ENCODE data around the gene TPST1. TPM values are rescaled to one million over a fixed set of nuclear protein-coding genes. Genes with fewer than 3 reads are reported as not detected.
"Not testable (repeated sequence)": the region's sequence is repeated elsewhere in the genome, so short reads cannot be mapped to it uniquely, and the experiment has no call there.

TPST1 gene
- polyA plus RNA-seq, 4 donors: 35.4 to 51.4 (median 41.8) TPM

GRCh38 chr7:66323114-66323796 is 118.1 kb downstream of the TPST1 start:
- DNase-seq (ENCODE audit: low read depth in 4 of 4, low spot score in 3 of 4): no peak

GRCh38 chr7:66324985-66325384 is 119.9 kb downstream of the TPST1 start:
- not testable (repeated sequence) for DNase-seq (ENCODE audit: low read depth in 4 of 4, low spot score in 3 of 4)

GRCh38 chr7:66326501-66327215 is 121.5 kb downstream of the TPST1 start:
- no peak for DNase-seq (ENCODE audit: low read depth in 4 of 4, low spot score in 3 of 4)

- DNase-seq (ENCODE audit: low read depth in 4 of 4, low spot score in 3 of 4): peak in 2 of 4 donors; percentile 46 to 66
Observed at GRCh38 chr7:66330961-66331360, 125.8 kb downstream of the TPST1 start.

- DNase-seq (ENCODE audit: low read depth in 4 of 4, low spot score in 3 of 4): no peak
Observed at GRCh38 chr7:66331883-66332282, 126.7 kb downstream of the TPST1 start.

- DNase-seq (ENCODE audit: low read depth in 4 of 4, low spot score in 3 of 4): no peak
Observed at GRCh38 chr7:66333443-66333842, 128.3 kb downstream of the TPST1 start.

- no peak for DNase-seq (ENCODE audit: low read depth in 4 of 4, low spot score in 3 of 4)
Observed at GRCh38 chr7:66335318-66335717, 130.2 kb downstream of the TPST1 start.

GRCh38 chr7:66336760-66337159 is 131.6 kb downstream of the TPST1 start:
- DNase-seq (ENCODE audit: low read depth in 4 of 4, low spot score in 3 of 4): no peak

GRCh38 chr7:66339141-66339540 is 134.0 kb downstream of the TPST1 start:
- no peak for DNase-seq (ENCODE audit: low read depth in 4 of 4, low spot score in 3 of 4)

GRCh38 chr7:66344166-66344565 is 139.0 kb downstream of the TPST1 start:
- no peak for DNase-seq (ENCODE audit: low read depth in 4 of 4, low spot score in 3 of 4)

GRCh38 chr7:66348531-66348930 is 143.4 kb downstream of the TPST1 start:
- DNase-seq (ENCODE audit: low read depth in 4 of 4, low spot score in 3 of 4): no peak

GRCh38 chr7:66348959-66349358 is 143.8 kb downstream of the TPST1 start:
- DNase-seq (ENCODE audit: low read depth in 4 of 4, low spot score in 3 of 4): no peak

- no peak for DNase-seq (ENCODE audit: low read depth in 4 of 4, low spot score in 3 of 4)
Observed at GRCh38 chr7:66352071-66352470, 146.9 kb downstream of the TPST1 start.

GRCh38 chr7:66353547-66353946 is 148.4 kb downstream of the TPST1 start:
- DNase-seq (ENCODE audit: low read depth in 4 of 4, low spot score in 3 of 4): no peak

- no peak for DNase-seq (ENCODE audit: low read depth in 4 of 4, low spot score in 3 of 4)
Observed at GRCh38 chr7:66355756-66356155, 150.6 kb downstream of the TPST1 start.

GRCh38 chr7:66356277-66356721 is 151.2 kb downstream of the TPST1 start:
- DNase-seq (ENCODE audit: low read depth in 4 of 4, low spot score in 3 of 4): no peak

GRCh38 chr7:66357087-66357486 is 152.0 kb downstream of the TPST1 start:
- no peak for DNase-seq (ENCODE audit: low read depth in 4 of 4, low spot score in 3 of 4)

GRCh38 chr7:66359656-66360211 is 154.6 kb downstream of the TPST1 start:
- DNase-seq (ENCODE audit: low read depth in 4 of 4, low spot score in 3 of 4): no peak

GRCh38 chr7:66362136-66362535 is 157.0 kb downstream of the TPST1 start:
- no peak for DNase-seq (ENCODE audit: low read depth in 4 of 4, low spot score in 3 of 4)

- no peak for DNase-seq (ENCODE audit: low read depth in 4 of 4, low spot score in 3 of 4)
Observed at GRCh38 chr7:66363635-66364034, 158.5 kb downstream of the TPST1 start.

GRCh38 chr7:66365031-66365430 is 159.9 kb downstream of the TPST1 start:
- DNase-seq (ENCODE audit: low read depth in 4 of 4, low spot score in 3 of 4): not testable (repeated sequence)
